OCI-LY7 (cell line): Measurements from ENCODE around the gene STYXL1. TPM values are rescaled to one million over a fixed set of nuclear protein-coding genes. Genes with fewer than 3 reads are reported as not detected.

Experiments
- BruUV-seq: library from RNA; stranded (reverse); fragments of 400-500 nt; replicated peaks from 2 replicates; lab custom pipeline; 2021; lab: Mats Ljungman, UMichigan
- CTCF ChIA-PET: fragments of 300-600 bp; sonication (Branson Sonifier 250); formaldehyde crosslinking; loops from one replicate; lab custom pipeline; 2022; ENCODE audit warnings: antibody characterized with exemption; ENCODE audit not compliant: unreplicated experiment; lab: Charles Lee
- POLR2A ChIA-PET: fragments of 300-600 bp; sonication (Branson Sonifier 250); formaldehyde crosslinking; loops from one replicate; lab custom pipeline; 2022; ENCODE audit warnings: antibody characterized with exemption; lab: Charles Lee
- DNase-seq: peaks from one replicate; pipeline ENCODE4 v3.0.0-alpha.2; 2015; ENCODE audit warnings: low spot score
- H2AFZ ChIP-seq: fragments of 200-600 bp; sonication (generic), shearing (Covaris generic); 2 replicates; pipeline ENCODE4 v1.6.1; 2014; ENCODE audit warnings: mild to moderate bottlenecking, antibody characterized with exemption, low read length, moderate library complexity
- H3K27ac ChIP-seq: fragments of 200-600 bp; sonication (generic); 2 replicates; pipeline ENCODE4 v1.5.1; 2014; ENCODE audit warnings: mixed run types, low read depth, mild to moderate bottlenecking, moderate library complexity, low read length, inconsistent platforms; ENCODE audit not compliant: poor library complexity, severe bottlenecking
- H3K36me3 ChIP-seq: fragments of 200-600 bp; sonication (generic); 2 replicates; pipeline ENCODE4 v1.6.1; 2014; ENCODE audit warnings: mild to moderate bottlenecking, antibody characterized with exemption, low read length, moderate library complexity, mixed read lengths; ENCODE audit not compliant: insufficient read depth
- H3K4me1 ChIP-seq: fragments of 200-600 bp; sonication (generic); 2 replicates; pipeline ENCODE4 v1.5.1; 2014; ENCODE audit warnings: mild to moderate bottlenecking, low read length; ENCODE audit not compliant: insufficient read depth, poor library complexity, severe bottlenecking
- H3K4me2 ChIP-seq: fragments of 200-600 bp; sonication (generic); 2 replicates; pipeline ENCODE4 v1.6.1; 2014; ENCODE audit warnings: mild to moderate bottlenecking, low read length
- H3K4me3 ChIP-seq: fragments of 200-600 bp; sonication (generic); 2 replicates; pipeline ENCODE4 v1.5.1; 2014; ENCODE audit warnings: mild to moderate bottlenecking, low read depth, low read length; ENCODE audit not compliant: poor library complexity, severe bottlenecking
- H3K79me2 ChIP-seq: fragments of 200-600 bp; sonication (generic); 2 replicates; pipeline ENCODE4 v1.6.1; 2016; ENCODE audit warnings: low read depth, mild to moderate bottlenecking, low read length, moderate library complexity, mixed read lengths; ENCODE audit not compliant: insufficient read depth
- H3K9me2 ChIP-seq: fragments of 200-600 bp; sonication (generic); 2 replicates; pipeline ENCODE4 v1.6.1; 2016; ENCODE audit warnings: mild to moderate bottlenecking, low read length, mixed read lengths; ENCODE audit not compliant: insufficient read depth
- H3K9me3 ChIP-seq: fragments of 200-600 bp; sonication (generic); 2 replicates; pipeline ENCODE4 v1.6.1; 2014; ENCODE audit warnings: mild to moderate bottlenecking, mixed run types, low read length, mixed read lengths
- H4K20me1 ChIP-seq: fragments of 200-600 bp; sonication (generic); 2 replicates; pipeline ENCODE4 v1.6.1; 2014; ENCODE audit warnings: mild to moderate bottlenecking, antibody characterized with exemption, low read length, moderate library complexity, mixed read lengths; ENCODE audit not compliant: insufficient read depth
- CTCF ChIP-seq: fragments of 200-600 bp; sonication (generic); conservative IDR thresholded peaks from 2 replicates; pipeline ENCODE4 v1.5.1; 2014; ENCODE audit warnings: mild to moderate bottlenecking, antibody characterized with exemption, low read length, moderate library complexity, mixed read lengths
- EZH2phosphoT487 ChIP-seq: fragments of 200-600 bp; sonication (generic); IDR thresholded peaks from 2 replicates; pipeline ENCODE4 v1.6.1; 2018; ENCODE audit warnings: low read depth, borderline replicate concordance, mild to moderate bottlenecking, mixed run types, antibody characterized with exemption, low read length, moderate library complexity, mixed read lengths
- intact Hi-C: fragments of 100-400 bp; cut with micrococcal nuclease; formaldehyde crosslinking; loops from one replicate; pipeline ENCODE4 v1.10.0; 2022; ENCODE audit not compliant: unreplicated experiment
- small RNA-seq: library from RNA; depleted of rRNA; stranded (forward); fragments of <200 nt; gene quantifications from one replicate; pipeline ENCODE3, GENCODE V24; 2014
- total RNA-seq, 2 experiments: library from RNA; depleted of rRNA in 1 of 2; stranded (reverse); fragments of >200 nt in 1 of 2; shearing (Covaris generic) in 1 of 2; gene quantifications; 2 replicates each; pipeline ENCODE4 v1.2.3, GENCODE V29; 2014 to 2022

The STYXL1 gene
- total RNA-seq, 2 experiments from 2014 or later = 27.6 to 37.4 TPM

- Histone ChIP-seq H3K4me1 (peaks cover 6% of the 10 kb centered on the region), H4K20me1 (no peaks in the 10 kb centered on the region), H3K27ac (no peak overlapping the region), H2AFZ (no peak overlapping the region), H3K79me2 (no peaks in the 10 kb centered on the region), H3K4me2 (no peak overlapping the region), H3K36me3 (no peaks in the 10 kb centered on the region), H3K9me2 (no peaks in the 10 kb centered on the region), H3K9me3 (no peaks in the 10 kb centered on the region), H3K4me3 (no peak overlapping the region)
- POLR2A ChIA-PET = interaction anchor here (1.6 kb wide), 1 partner anchor 17 kb away, joined by 4 read pairs; no protein-coding TSS in a partner anchor
- CTCF ChIA-PET = no interaction called here
- no peak for TF ChIP-seq EZH2phosphoT487
- TF ChIP-seq CTCF = no peak
- DNase-seq = no peak
- no TSS peak for BruUV-seq
- intact Hi-C loops = no loop called here
Observed at GRCh38 chr7:75948179-75948578, 99.6 kb downstream of the STYXL1 start.

Small RNA genes lying within 50 kb of the gene (small RNA-seq; reads per million reads assigned to genes)
- not detected for gene RNU6-863P

Other genes with a start within 250 kb of the STYXL1 start
- gene CCL24, start 234.2 kb downstream of the STYXL1 start, total RNA-seq (2014; rRNA removed; shearing (Covaris generic)) = not detected in 2 replicates
- not detected in 2 replicates for gene CCL24, start 234.2 kb downstream of the STYXL1 start, total RNA-seq (2022)
- gene RHBDD2, start 169.0 kb downstream of the STYXL1 start, total RNA-seq (2014; rRNA removed; shearing (Covaris generic)) = 10.9 and 20.3 TPM in 2 replicates
- gene RHBDD2, start 169.0 kb downstream of the STYXL1 start, total RNA-seq (2022) = 18.6 and 23.8 TPM in 2 replicates
- gene POR, start 132.8 kb downstream of the STYXL1 start, total RNA-seq (2014; rRNA removed; shearing (Covaris generic)) = 30.8 and 41.5 TPM in 2 replicates
- gene POR, start 132.8 kb downstream of the STYXL1 start, total RNA-seq (2022) = 38.3 and 45.2 TPM in 2 replicates
- 12.4 and 18.1 TPM in 2 replicates for gene TMEM120A, start 53.4 kb downstream of the STYXL1 start, total RNA-seq (2014; rRNA removed; shearing (Covaris generic))
- 22.1 and 23.0 TPM in 2 replicates for gene TMEM120A, start 53.4 kb downstream of the STYXL1 start, total RNA-seq (2022)
- gene MDH2, start 106 bp upstream of the STYXL1 start, total RNA-seq (2014; rRNA removed; shearing (Covaris generic)) = 110 and 155 TPM in 2 replicates
- gene MDH2, start 106 bp upstream of the STYXL1 start, total RNA-seq (2022) = 253 and 263 TPM in 2 replicates
- gene SRRM3, start 153.9 kb upstream of the STYXL1 start, total RNA-seq (2014; rRNA removed; shearing (Covaris generic)) = not detected in 2 replicates
- gene SRRM3, start 153.9 kb upstream of the STYXL1 start, total RNA-seq (2022) = not detected in 2 replicates